ENCODE measurements around the gene KANK3.

DNA sequence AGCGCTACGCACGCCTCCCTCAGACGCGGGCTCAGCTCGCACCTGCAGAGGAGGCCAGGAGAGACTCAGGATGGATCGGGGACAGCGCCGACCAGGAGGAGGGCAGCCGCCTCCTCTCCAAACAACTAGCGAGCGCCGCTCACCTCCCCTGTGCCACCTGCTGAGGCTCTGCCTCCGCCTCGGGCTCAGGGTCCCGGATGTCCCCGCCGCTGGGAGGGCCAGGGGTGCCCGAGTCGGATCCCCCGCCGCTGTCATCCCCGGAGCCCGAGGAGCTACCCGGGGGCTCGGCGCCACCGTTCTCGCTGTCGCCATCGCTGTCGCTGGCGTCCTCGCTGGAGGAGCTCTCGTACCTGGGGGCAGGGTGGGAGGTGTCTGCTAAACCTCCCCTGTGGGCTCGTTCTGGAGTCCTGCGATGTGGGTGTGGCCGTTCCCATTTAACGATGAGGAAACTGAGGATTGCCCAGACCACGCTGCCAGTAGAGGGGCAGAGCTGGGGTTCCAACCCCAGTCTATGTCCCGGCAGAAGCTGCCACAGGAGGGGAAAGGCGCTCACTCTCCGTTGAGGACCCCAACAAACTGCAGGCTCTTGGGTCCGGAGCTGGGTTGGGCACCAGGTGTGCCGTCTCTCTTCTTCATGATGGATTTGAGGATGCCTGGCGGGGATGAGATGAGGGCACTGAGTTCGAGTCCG, 9.2 kb downstream of the KANK3 start:
- TF ChIP-seq POLR2A (IDR thresholded peaks at IDR 0.05; ENCODE audit: low read length) (no peak), GATA1 (IDR thresholded peaks at IDR 0.05; ENCODE audit: low read depth, low read length) (no peak)

Data from erythroblast (primary cell).